SKM-1 (cell line): ENCODE data around the gene RBMY1A1.
"Not testable (repeated sequence)": the region's sequence is repeated elsewhere in the genome, so short reads cannot be mapped to it uniquely, and the experiment has no call there.

Experiments
- DNase-seq: peaks from one replicate; lab custom pipeline; 2025; ENCODE audit not compliant: unreplicated experiment; lab: John Stamatoyannopoulos, UW

The RBMY1A1 gene

GRCh38 chrY:21534579-21534978, at the start of gene RBMY1A1:
Gene RBMY1A1 (plus strand): TSS chrY:21534879. CDS start chrY:21536892, 2,013 bp downstream.
- not testable (repeated sequence) for DNase-seq

GRCh38 chrY:21511038-21511437, 23.6 kb upstream of the RBMY1A1 start, which contains the start of gene RBMY1B:
Gene RBMY1B (plus strand): TSS chrY:21511338. CDS start chrY:21513351, 2,013 bp downstream.
- not testable (repeated sequence) for DNase-seq

DNA sequence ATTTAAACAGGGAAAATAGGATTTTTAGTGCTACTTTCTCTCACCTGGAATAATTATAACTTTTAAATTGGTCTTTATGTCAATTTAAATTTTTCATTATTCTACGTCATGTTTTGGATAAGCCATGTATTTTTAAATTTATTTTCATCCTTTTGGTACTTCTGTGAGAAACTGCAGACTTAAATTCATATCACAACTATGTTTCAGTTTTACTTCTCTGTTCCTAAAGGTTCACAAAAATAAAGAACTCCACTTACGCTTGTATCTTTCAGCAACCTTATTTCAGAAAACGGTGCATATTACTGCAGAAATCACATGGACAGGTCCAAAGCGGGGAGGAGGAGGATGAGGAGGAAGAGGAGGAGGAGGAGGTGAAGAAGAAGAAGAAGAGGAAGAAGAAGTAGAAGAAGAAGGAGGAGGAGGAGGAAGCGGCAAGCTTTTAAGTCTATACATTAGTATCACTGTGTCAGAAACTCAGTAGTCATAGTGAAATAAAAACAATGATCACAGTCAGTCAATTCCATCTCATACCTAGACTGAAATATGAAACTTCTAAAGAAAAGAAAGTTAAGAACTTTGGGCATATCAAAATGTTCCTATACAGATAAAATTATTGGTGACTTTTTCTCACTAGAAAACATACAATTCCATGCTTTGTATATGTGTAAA, 24.8 kb downstream of the RBMY1A1 start:
- not testable (repeated sequence) for DNase-seq

- no peak for DNase-seq
These were observed 50.8 kb downstream of the RBMY1A1 start for GRCh38 chrY:21585449-21585848.

DNA sequence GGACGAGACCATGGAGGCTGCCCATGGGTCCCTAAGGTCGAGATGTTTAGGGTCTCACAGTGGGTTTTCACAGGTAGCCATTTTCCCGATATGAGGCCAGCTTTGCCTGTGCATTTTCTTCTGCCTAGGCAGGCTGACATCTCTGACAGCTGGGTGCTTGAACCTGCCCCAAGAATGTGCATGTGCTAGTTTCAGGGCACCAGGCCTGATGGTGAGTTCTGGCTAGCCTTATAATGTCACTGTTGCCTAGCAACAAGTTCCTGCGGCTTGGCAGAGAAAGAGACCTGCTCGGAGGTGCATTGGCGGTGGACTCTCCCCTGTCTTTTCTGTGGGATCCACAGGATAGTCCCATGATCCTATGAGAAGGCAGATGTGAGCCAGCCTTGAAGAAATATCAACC, 51.8 kb downstream of the RBMY1A1 start:
- not testable (repeated sequence) for DNase-seq

GRCh38 chrY:21592059-21592458, 57.4 kb downstream of the RBMY1A1 start:
- no peak for DNase-seq

- DNase-seq = not testable (repeated sequence)
These were observed 61.6 kb downstream of the RBMY1A1 start for GRCh38 chrY:21596287-21596686.
